PC-3 (cell line): Measurements from ENCODE around the gene TEX51.

ENCODE experiments used
- CTCF ChIP-seq: fragments of 300-600 bp; sonication (generic); conservative IDR thresholded peaks from 2 replicates; pipeline ENCODE4 v1.5.1; 2017; ENCODE audit warnings: antibody characterized with exemption, low read depth, mild to moderate bottlenecking, low read length
- EZH2 ChIP-seq: fragments of 300-600 bp; sonication (generic); IDR thresholded peaks from one replicate; pipeline ENCODE4 v1.6.1; 2017; ENCODE audit warnings: antibody characterized with exemption, mild to moderate bottlenecking, low read length; ENCODE audit not compliant: unreplicated experiment
- EZH2phosphoT487 ChIP-seq: fragments of 300-600 bp; sonication (generic); IDR thresholded peaks from 2 replicates; pipeline ENCODE4 v1.6.1; 2018; ENCODE audit warnings: mild to moderate bottlenecking, antibody characterized with exemption, low read length, borderline replicate concordance

- TF ChIP-seq CTCF: no peak
- no peak for TF ChIP-seq EZH2
- TF ChIP-seq EZH2phosphoT487: no peak
Observed at GRCh38 chr2:126877861-126878565, 20.7 kb upstream of the TEX51 start.
